Measurements from ENCODE around the gene TMC1. TPM values are rescaled to one million over a fixed set of nuclear protein-coding genes. Genes with fewer than 3 reads are reported as not detected.

Gene TMC1
- total and polyA plus RNA-seq, 11 donors, result 0.07 to 0.75 (median 0.33) TPM; not detected in 5

DNA sequence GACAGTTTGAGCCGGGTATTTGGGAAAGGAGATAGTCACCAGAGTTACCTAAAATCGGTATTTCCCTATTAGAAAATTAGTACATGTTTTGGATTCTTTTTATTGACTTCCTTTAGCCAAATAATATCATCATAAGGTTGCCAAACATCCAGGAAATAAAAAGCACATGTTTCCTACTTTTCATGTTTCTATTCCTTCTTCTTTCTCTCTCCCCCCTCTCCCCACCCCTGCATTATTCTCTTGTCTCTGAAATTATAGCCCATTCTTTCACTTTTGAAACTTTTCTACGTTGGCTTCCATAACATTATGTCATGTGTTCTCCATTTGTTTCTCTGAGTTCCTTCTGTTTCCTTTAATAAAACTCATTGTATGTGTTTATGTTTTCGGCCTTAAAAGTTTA is 269.6 kb downstream of the TMC1 start:
- Histone ChIP-seq H3K9me3 (peaks cover 0 to 12% (median 4%) of the 10 kb centered on the region in 12 donors), H3K4me3 (no peak overlapping the region), H3K36me3 (no peaks in the 10 kb centered on the region), H3K4me1 (peaks cover 0 to 6% (median 0%) of the 10 kb centered on the region in 12 donors), H3K27me3 (no peaks in the 10 kb centered on the region), H3K27ac (no peak overlapping the region)
- no peak for DNase-seq
- WGBS, 4 donors, result 64 to 74% (median 72%) methylated on average over 4 of the region's 4 CpGs
- intact Hi-C loops (cut with DNase I), result no loop called here
- no peak for ATAC-seq
- TF ChIP-seq POLR2A (IDR thresholded peaks at IDR 0.05), result no peak
- TF ChIP-seq, protein P1, sequence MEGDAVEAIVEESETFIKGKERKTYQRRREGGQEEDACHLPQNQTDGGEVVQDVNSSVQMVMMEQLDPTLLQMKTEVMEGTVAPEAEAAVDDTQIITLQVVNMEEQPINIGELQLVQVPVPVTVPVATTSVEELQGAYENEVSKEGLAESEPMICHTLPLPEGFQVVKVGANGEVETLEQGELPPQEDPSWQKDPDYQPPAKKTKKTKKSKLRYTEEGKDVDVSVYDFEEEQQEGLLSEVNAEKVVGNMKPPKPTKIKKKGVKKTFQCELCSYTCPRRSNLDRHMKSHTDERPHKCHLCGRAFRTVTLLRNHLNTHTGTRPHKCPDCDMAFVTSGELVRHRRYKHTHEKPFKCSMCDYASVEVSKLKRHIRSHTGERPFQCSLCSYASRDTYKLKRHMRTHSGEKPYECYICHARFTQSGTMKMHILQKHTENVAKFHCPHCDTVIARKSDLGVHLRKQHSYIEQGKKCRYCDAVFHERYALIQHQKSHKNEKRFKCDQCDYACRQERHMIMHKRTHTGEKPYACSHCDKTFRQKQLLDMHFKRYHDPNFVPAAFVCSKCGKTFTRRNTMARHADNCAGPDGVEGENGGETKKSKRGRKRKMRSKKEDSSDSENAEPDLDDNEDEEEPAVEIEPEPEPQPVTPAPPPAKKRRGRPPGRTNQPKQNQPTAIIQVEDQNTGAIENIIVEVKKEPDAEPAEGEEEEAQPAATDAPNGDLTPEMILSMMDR (IDR thresholded peaks at IDR 0.05), result no peak

DNA sequence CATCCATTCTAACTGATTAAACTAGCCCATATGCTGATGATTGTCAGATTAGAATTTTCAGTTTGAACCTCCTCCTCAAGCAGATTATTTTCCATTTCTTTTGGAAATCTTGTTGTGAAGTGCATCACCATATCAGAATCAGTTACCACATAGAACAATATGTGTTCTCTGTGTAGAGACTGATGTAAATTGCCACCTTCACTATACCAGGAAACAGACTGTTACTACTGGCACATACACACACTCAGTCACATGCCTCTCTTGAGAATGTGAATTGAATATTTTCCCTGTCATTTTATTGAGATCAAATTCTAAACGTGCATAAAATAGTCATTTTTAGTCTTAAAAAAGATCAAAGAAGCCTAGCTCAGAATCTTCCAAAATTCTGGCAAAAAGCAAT is 270.0 kb downstream of the TMC1 start:
- H3K4me1 ChIP-seq, result peaks cover 0 to 5% (median 0%) of the 10 kb centered on the region in 12 donors
- H3K27me3 ChIP-seq, result no peaks in the 10 kb centered on the region
- no peak overlapping the region for H3K4me3 ChIP-seq
- ATAC-seq (no peak), DNase-seq (no peak)
- no peaks in the 10 kb centered on the region for H3K36me3 ChIP-seq
- WGBS, 4 donors, result 45 to 69% (median 61%) methylated on average over 1 of the region's 1 CpG
- H3K27ac ChIP-seq, result no peak overlapping the region
- peaks cover 0 to 15% (median 4%) of the 10 kb centered on the region in 12 donors for H3K9me3 ChIP-seq
- intact Hi-C loops (cut with DNase I), result no loop called here
- TF ChIP-seq, protein P1 (IDR thresholded peaks at IDR 0.05), result no peak
- no peak for TF ChIP-seq POLR2A (IDR thresholded peaks at IDR 0.05)

DNA sequence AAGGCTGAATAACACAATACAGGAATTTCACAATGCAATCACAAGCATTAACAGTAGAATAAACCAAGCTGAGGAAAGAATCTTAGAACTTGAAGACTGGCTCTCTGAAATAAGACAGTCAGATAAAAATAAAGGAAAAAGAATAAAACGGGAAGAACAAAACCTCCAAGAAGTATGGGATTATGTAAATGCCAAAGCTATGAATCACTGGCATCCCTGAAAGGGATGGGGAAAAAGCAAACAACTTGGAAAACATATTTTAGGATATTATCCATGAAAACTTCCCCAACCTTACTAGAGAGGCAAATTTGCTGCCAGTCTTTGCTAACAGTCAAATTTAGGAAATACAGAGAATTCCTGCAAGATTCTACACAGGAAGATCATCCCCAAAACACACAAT is 273.5 kb downstream of the TMC1 start:
- intact Hi-C loops (cut with DNase I), result no loop called here

DNA sequence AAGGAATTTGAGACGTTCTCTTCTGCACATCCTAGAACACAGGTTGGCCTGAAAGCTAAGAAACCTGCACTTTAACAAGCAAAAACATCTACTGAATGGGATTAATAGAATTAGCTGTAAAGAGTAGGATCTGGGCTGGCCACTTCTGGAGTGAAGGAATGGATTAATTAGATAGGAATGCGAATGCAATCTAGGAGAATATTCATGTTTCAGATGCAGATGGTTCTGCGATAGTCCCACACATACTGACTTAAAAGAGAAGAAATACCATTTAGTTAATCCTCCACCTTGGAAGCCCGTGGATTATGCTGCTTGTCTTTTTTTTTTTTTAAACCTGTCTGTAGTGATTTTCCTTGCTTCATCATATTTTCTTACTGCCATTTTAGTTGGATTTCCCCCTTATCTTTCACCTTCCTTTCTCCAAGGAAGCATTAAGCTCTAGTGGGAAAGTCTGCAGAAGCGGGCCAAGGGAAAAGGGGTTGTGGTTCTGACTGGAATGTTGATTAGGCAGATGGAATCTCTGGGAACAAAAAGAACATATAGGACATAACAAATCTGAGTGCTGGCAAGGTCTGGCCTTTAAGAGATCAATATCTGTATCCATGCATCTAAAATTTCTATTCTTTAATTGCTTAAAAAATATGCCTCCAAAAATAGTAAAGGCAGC is 279.1 kb downstream of the TMC1 start:
- intact Hi-C loops (cut with DNase I), result no loop called here

More for the DNA sequence above, 273.5 kb downstream of the TMC1 start:
- Histone ChIP-seq H3K36me3 (no peaks in the 10 kb centered on the region), H3K9me3 (peaks cover 0 to 30% (median 4%) of the 10 kb centered on the region in 12 donors), H3K4me1 (no peaks in the 10 kb centered on the region), H3K27me3 (no peaks in the 10 kb centered on the region), H3K27ac (no peak overlapping the region), H3K4me3 (no peak overlapping the region)
- WGBS, 4 donors, result 64 to 68% (median 65%) methylated on average over 1 of the region's 1 CpG
- no peak for TF ChIP-seq POLR2A (IDR thresholded peaks at IDR 0.05)
- TF ChIP-seq, protein P1 (IDR thresholded peaks at IDR 0.05), result no peak
- DNase-seq (no peak), ATAC-seq (no peak)

More for the DNA sequence above, 279.1 kb downstream of the TMC1 start:
- Histone ChIP-seq H3K27ac (no peak overlapping the region), H3K4me3 (no peak overlapping the region), H3K27me3 (no peaks in the 10 kb centered on the region), H3K9me3 (peaks cover 0 to 30% (median 3%) of the 10 kb centered on the region in 12 donors), H3K36me3 (no peaks in the 10 kb centered on the region), H3K4me1 (no peaks in the 10 kb centered on the region)
- DNase-seq (no peak), ATAC-seq (no peak)
- TF ChIP-seq POLR2A (IDR thresholded peaks at IDR 0.05), result no peak
- TF ChIP-seq, protein P1 (IDR thresholded peaks at IDR 0.05), result no peak
- 69 to 72% (median 70%) methylated on average over 5 of the region's 5 CpGs for WGBS, 4 donors
